ENCODE results near the gene HS6ST3.
"Not testable (repeated sequence)": the region's sequence is repeated elsewhere in the genome, so short reads cannot be mapped to it uniquely, and the experiment has no call there.

The HS6ST3 gene

GRCh38 chr13:96093296-96094006 lies 3.5 kb downstream of the HS6ST3 start:
- DNase-seq: no peak

GRCh38 chr13:96100457-96101220 lies 10.7 kb downstream of the HS6ST3 start:
- no peak for DNase-seq

- no peak for DNase-seq
Observed at GRCh38 chr13:96104516-96104915, 14.6 kb downstream of the HS6ST3 start.

GRCh38 chr13:96108072-96108471 lies 18.2 kb downstream of the HS6ST3 start:
- DNase-seq: not testable (repeated sequence)

- no peak for DNase-seq
Observed at GRCh38 chr13:96109125-96109524, 19.2 kb downstream of the HS6ST3 start.

- DNase-seq: no peak
Observed at GRCh38 chr13:96112936-96113335, 23.0 kb downstream of the HS6ST3 start.

GRCh38 chr13:96115368-96115767 lies 25.5 kb downstream of the HS6ST3 start:
- not testable (repeated sequence) for DNase-seq

- no peak for DNase-seq
Observed at GRCh38 chr13:96119921-96120320, 30.0 kb downstream of the HS6ST3 start.

GRCh38 chr13:96130818-96131340 lies 41.0 kb downstream of the HS6ST3 start:
- DNase-seq: no peak

- DNase-seq: no peak
Observed at GRCh38 chr13:96141032-96141431, 51.1 kb downstream of the HS6ST3 start.

- DNase-seq: no peak
Observed at GRCh38 chr13:96159725-96160124, 69.8 kb downstream of the HS6ST3 start.

- no peak for DNase-seq
Observed at GRCh38 chr13:96161141-96161540, 71.2 kb downstream of the HS6ST3 start.

GRCh38 chr13:96165840-96166239 lies 75.9 kb downstream of the HS6ST3 start:
- no peak for DNase-seq

- no peak for DNase-seq
Observed at GRCh38 chr13:96172066-96172465, 82.2 kb downstream of the HS6ST3 start.

GRCh38 chr13:96178759-96179158 lies 88.9 kb downstream of the HS6ST3 start:
- no peak for DNase-seq

GRCh38 chr13:96179309-96179708 lies 89.4 kb downstream of the HS6ST3 start:
- DNase-seq: no peak

- no peak for DNase-seq
Observed at GRCh38 chr13:96181911-96182310, 92.0 kb downstream of the HS6ST3 start.

- DNase-seq: no peak
Observed at GRCh38 chr13:96185818-96186217, 95.9 kb downstream of the HS6ST3 start.

GRCh38 chr13:96191367-96191766 lies 101.5 kb downstream of the HS6ST3 start:
- DNase-seq: no peak

- DNase-seq: no peak
Observed at GRCh38 chr13:96193728-96194310, 103.9 kb downstream of the HS6ST3 start.

- no peak for DNase-seq
Observed at GRCh38 chr13:96198038-96198437, 108.1 kb downstream of the HS6ST3 start.

- DNase-seq: no peak
Observed at GRCh38 chr13:96199315-96199714, 109.4 kb downstream of the HS6ST3 start.

- DNase-seq: no peak
Observed at GRCh38 chr13:96200810-96201209, 110.9 kb downstream of the HS6ST3 start.

- DNase-seq: no peak
Observed at GRCh38 chr13:96202315-96202714, 112.4 kb downstream of the HS6ST3 start.

All from stimulated activated CD4-positive, alpha-beta T cell treated with anti-CD3 and anti-CD28 coated beads, Interleukin-4, amount 100 ng/mL, for 24 hours (primary cell).